ENCODE results near the gene PBLD. TPM values are rescaled to one million over a fixed set of nuclear protein-coding genes. Genes with fewer than 3 reads are reported as not detected.

Gene PBLD
- total RNA-seq, 1 experiment from 2014 or later: 11.7 TPM

- intact Hi-C loops (cut with micrococcal nuclease; ENCODE audit: unreplicated experiment) (loop anchor here (5.0 to 10.0 kb wide), 2 partner anchors 90 to 218 kb away; no protein-coding TSS in a partner anchor), in situ Hi-C loops (cut with HindIII; ENCODE audit: low pct_unique_long_range_greater_than_20kb, low sequenced_read_pairs) (no loop called here)
- Histone ChIP-seq H3K4me3 (ENCODE audit: low read depth in 2 of 2, low read length in 2 of 2) (no peak overlapping the region), H3K27me3 (ENCODE audit: control insufficient read depth, insufficient read depth, low read length) (no peaks in the 10 kb centered on the region), H3K27ac (ENCODE audit: low read length) (no peak overlapping the region), H3K36me3 (ENCODE audit: control insufficient read depth, insufficient read depth, low read length) (no peaks in the 10 kb centered on the region), H3K4me1 (ENCODE audit: control insufficient read depth, insufficient read depth, low read length) (peaks cover 13% of the 10 kb centered on the region; the same call in 1 of the 2 replicates), H3K9me3 (ENCODE audit: control insufficient read depth, insufficient read depth, low read depth, low read length) (no peaks in the 10 kb centered on the region)
- ATAC-seq: peak; percentile 53
- ChIA-PET POLR2A (interaction anchor here (0.6 kb wide), 1 partner anchor 196 kb away, joined by 9 read pairs; no protein-coding TSS in a partner anchor), CTCF (interaction anchor here (0.6 to 3.0 kb wide), 6 partner anchors 12 to 351 kb away, joined by 4 to 30 read pairs (median 4); no protein-coding TSS in a partner anchor)
- BruUV-seq (replicated peaks): no TSS peak
- TF ChIP-seq REST (IDR thresholded peaks at IDR 0.05; ENCODE audit: insufficient read depth in 1 of 2, low read depth in 2 of 2, low read length in 1 of 2): no peak
- TF ChIP-seq, protein P1, sequence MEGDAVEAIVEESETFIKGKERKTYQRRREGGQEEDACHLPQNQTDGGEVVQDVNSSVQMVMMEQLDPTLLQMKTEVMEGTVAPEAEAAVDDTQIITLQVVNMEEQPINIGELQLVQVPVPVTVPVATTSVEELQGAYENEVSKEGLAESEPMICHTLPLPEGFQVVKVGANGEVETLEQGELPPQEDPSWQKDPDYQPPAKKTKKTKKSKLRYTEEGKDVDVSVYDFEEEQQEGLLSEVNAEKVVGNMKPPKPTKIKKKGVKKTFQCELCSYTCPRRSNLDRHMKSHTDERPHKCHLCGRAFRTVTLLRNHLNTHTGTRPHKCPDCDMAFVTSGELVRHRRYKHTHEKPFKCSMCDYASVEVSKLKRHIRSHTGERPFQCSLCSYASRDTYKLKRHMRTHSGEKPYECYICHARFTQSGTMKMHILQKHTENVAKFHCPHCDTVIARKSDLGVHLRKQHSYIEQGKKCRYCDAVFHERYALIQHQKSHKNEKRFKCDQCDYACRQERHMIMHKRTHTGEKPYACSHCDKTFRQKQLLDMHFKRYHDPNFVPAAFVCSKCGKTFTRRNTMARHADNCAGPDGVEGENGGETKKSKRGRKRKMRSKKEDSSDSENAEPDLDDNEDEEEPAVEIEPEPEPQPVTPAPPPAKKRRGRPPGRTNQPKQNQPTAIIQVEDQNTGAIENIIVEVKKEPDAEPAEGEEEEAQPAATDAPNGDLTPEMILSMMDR (IDR thresholded peaks at IDR 0.05): peak; percentile 48
- TF ChIP-seq SIN3A (IDR thresholded peaks at IDR 0.05; ENCODE audit: borderline replicate concordance, insufficient read depth, low read depth, low read length): no peak
- no peak for TF ChIP-seq TCF7L2 (IDR thresholded peaks at IDR 0.05; ENCODE audit: low read depth, low read length)
- no peak for TF ChIP-seq POLR2AphosphoS5 (IDR thresholded peaks at IDR 0.05; ENCODE audit: low read depth, low read length)
- no peak for DNase-seq (ENCODE audit: low read depth, low spot score)
Observed at GRCh38 chr10:68302503-68302823, 30.3 kb downstream of the PBLD start.

GRCh38 chr10:68301790-68302502 is 30.8 kb downstream of the PBLD start:
- no peaks in the 10 kb centered on the region for H3K27me3 ChIP-seq (ENCODE audit: control insufficient read depth, insufficient read depth, low read length)
- H3K27ac ChIP-seq (ENCODE audit: low read length): no peak overlapping the region
- DNase-seq (ENCODE audit: low read depth, low spot score): peak; percentile 72
- BruUV-seq (replicated peaks): no TSS peak
- ChIA-PET POLR2A (interaction anchor here (0.6 kb wide), 1 partner anchor 219 kb away, joined by 3 read pairs; no protein-coding TSS in a partner anchor), CTCF (interaction anchor here (0.5 to 3.0 kb wide), 8 partner anchors 13 to 346 kb away, joined by 3 to 30 read pairs (median 4); no protein-coding TSS in a partner anchor)
- peaks cover 13% of the 10 kb centered on the region; the same call in 1 of the 2 replicates for H3K4me1 ChIP-seq (ENCODE audit: control insufficient read depth, insufficient read depth, low read length)
- in situ Hi-C loops (cut with HindIII; ENCODE audit: low pct_unique_long_range_greater_than_20kb, low sequenced_read_pairs) (no loop called here), intact Hi-C loops (cut with micrococcal nuclease; ENCODE audit: unreplicated experiment) (loop anchor here (5.0 to 10.0 kb wide), 2 partner anchors 90 to 217 kb away; no protein-coding TSS in a partner anchor)
- H3K4me3 ChIP-seq (ENCODE audit: low read depth in 2 of 2, low read length in 2 of 2): no peak overlapping the region
- TF ChIP-seq REST (IDR thresholded peaks at IDR 0.05; ENCODE audit: insufficient read depth in 1 of 2, low read depth in 2 of 2, low read length in 1 of 2): no peak
- TF ChIP-seq, protein P1 (IDR thresholded peaks at IDR 0.05): peak; percentile 73
- H3K36me3 ChIP-seq (ENCODE audit: control insufficient read depth, insufficient read depth, low read length): no peaks in the 10 kb centered on the region
- no peaks in the 10 kb centered on the region for H3K9me3 ChIP-seq (ENCODE audit: control insufficient read depth, insufficient read depth, low read depth, low read length)
- peak; percentile 90 for ATAC-seq

Data from Panc1 (cell line).